Spleen (tissue), 7 donors: ENCODE measurements around the gene CLEC3B.

Source experiments
- POLR2A ChIP-seq, 3 donors: fragments of 450-650 bp; IDR thresholded peaks; one replicate each; pipeline ENCODE4 v1.5.1; 2017; ENCODE audit warnings: antibody characterized with exemption in 3 of 3, mild to moderate bottlenecking in 1 of 3
- POLR2AphosphoS5 ChIP-seq, 3 donors: sonication (generic); formaldehyde crosslinking; IDR thresholded peaks; one replicate each; pipeline ENCODE4 v1.5.1; 2017; ENCODE audit warnings: antibody characterized with exemption in 3 of 3
- TF ChIP-seq, protein P1 (sequence below), 11 experiments: fragments of 200-600 bp in 7 of 11; fragments of 450-650 bp in 4 of 11; sonication (generic) in 4 of 11; IDR thresholded peaks in 8 of 11; conservative IDR thresholded peaks in 3 of 11; 1 replicate in 7 of 11; 2 replicates in 4 of 11; pipeline versions ENCODE4 v1.4.0 to v1.8.0; 2016 to 2021; ENCODE audit warnings: antibody characterized with exemption in 11 of 11, inconsistent platforms in 4 of 11, mild to moderate bottlenecking in 1 of 11
- donor health status: DM: no; HTN: no; CAD: no; lungs with moderate emphysema.
- donor health status: DM: no; HTN: no; CAD: no.
- donor health status: DM: no; HTN: no; CAD: no.

DNA sequence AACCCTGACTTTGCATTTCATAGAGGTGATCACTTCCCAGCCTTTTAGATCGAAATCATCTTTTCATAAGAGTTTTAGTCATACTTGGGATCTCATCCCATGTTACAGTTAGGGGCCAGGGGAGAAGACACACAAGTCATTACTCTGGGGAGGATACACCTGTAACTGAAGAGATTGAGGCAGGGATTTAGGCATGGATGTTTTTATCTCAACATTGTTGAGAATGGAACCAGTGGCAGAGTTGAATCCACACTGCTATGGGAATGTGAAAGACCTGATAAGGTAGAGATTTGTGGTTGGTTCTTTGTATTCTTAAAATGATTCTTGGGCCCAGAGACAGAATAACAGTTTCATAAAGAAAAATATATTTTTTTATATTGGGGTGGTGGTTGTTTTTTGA is 16.2 kb upstream of the CLEC3B start:
- TF ChIP-seq, protein P1, sequence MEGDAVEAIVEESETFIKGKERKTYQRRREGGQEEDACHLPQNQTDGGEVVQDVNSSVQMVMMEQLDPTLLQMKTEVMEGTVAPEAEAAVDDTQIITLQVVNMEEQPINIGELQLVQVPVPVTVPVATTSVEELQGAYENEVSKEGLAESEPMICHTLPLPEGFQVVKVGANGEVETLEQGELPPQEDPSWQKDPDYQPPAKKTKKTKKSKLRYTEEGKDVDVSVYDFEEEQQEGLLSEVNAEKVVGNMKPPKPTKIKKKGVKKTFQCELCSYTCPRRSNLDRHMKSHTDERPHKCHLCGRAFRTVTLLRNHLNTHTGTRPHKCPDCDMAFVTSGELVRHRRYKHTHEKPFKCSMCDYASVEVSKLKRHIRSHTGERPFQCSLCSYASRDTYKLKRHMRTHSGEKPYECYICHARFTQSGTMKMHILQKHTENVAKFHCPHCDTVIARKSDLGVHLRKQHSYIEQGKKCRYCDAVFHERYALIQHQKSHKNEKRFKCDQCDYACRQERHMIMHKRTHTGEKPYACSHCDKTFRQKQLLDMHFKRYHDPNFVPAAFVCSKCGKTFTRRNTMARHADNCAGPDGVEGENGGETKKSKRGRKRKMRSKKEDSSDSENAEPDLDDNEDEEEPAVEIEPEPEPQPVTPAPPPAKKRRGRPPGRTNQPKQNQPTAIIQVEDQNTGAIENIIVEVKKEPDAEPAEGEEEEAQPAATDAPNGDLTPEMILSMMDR (IDR thresholded peaks at IDR 0.05 in 8 of 11, conservative IDR thresholded peaks at IDR 0.05 in 3 of 11): no peak
- no peak for TF ChIP-seq POLR2A (IDR thresholded peaks at IDR 0.05)
- TF ChIP-seq POLR2AphosphoS5 (IDR thresholded peaks at IDR 0.05): no peak
